Measurements from ENCODE around the gene NFATC2.
"Not testable (repeated sequence)": the region's sequence is repeated elsewhere in the genome, so short reads cannot be mapped to it uniquely, and the experiment has no call there.

Gene NFATC2

DNA sequence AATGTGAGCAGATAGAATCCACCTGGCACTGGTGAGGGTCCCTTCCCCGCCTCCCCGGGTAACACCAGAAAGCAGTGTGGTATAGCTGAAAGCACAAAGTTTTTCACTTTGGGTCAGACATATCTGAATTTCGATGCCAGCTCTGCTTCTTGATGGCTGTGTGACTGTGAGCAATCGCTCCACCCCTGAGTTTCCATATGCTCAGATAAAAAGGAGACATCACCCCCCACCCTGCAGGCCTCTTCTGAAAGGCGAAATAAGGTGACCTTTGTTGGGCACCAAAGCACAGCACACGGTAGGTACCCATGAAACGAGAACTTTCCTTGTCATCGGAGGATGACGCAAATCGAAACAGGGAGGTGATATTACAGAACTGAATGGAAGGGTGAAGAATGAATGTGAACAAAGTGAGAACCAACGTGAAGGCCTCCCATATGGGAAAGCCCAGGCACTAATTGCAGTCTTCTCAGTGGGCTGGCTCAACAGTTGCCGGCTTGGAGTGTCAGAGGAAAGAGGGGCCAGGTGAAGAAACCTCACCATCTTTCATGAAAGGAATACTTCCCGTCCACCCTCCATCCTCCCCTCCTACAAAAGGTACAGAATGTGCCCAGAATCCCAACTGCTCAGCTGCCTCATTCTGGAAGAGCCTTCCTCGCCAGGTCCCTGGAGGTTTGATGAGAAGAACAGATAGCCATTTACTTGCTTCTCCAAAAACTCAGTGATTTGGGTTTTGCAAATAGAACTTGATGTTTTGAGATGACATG lies 61.8 kb downstream of the NFATC2 start:
- POLR2A ChIA-PET = no interaction called here

GRCh38 chr20:51476106-51476505 lies 66.4 kb downstream of the NFATC2 start:
- POLR2A ChIA-PET = not testable (repeated sequence)

More for the DNA sequence above, 61.8 kb downstream of the NFATC2 start:
- no peak overlapping the region for H3K4me3 ChIP-seq (ENCODE audit: low read depth, low read length)
- H3K36me3 ChIP-seq (ENCODE audit: control insufficient read depth in 2 of 2, insufficient read depth in 1 of 2, low read length in 2 of 2) = no peaks in the 10 kb centered on the region
- no peaks in the 10 kb centered on the region for H3K9me3 ChIP-seq (ENCODE audit: control insufficient read depth, insufficient read depth, low read depth, low read length)
- TF ChIP-seq EGR2 (tag by site-specific recombination; IDR thresholded peaks at IDR 0.05; ENCODE audit: low read depth) (no peak), ZNF138 (tag by site-specific recombination; IDR thresholded peaks at IDR 0.05; ENCODE audit: borderline replicate concordance) (no peak), ZNF37A (tag by site-specific recombination; IDR thresholded peaks at IDR 0.05) (no peak), ZNF660 (tag by site-specific recombination; IDR thresholded peaks at IDR 0.05) (no peak), BCL6B (tag by site-specific recombination; IDR thresholded peaks at IDR 0.05) (no peak), ZNF366 (tag by site-specific recombination; conservative IDR thresholded peaks at IDR 0.05) (no peak), ZNF404 (tag by site-specific recombination; IDR thresholded peaks at IDR 0.05) (no peak), ZNF544 (tag by site-specific recombination; IDR thresholded peaks at IDR 0.05) (no peak), INSM2 (tag by site-specific recombination; IDR thresholded peaks at IDR 0.05) (no peak), ZNF19 (tag by site-specific recombination; IDR thresholded peaks at IDR 0.05; ENCODE audit: low read depth) (no peak), ZNF239 (tag by site-specific recombination; IDR thresholded peaks at IDR 0.05) (no peak), ZNF133 (tag by site-specific recombination; IDR thresholded peaks at IDR 0.05) (no peak), ZNF76 (tag by site-specific recombination; IDR thresholded peaks at IDR 0.05; ENCODE audit: borderline replicate concordance, low read depth) (no peak), ZNF114 (tag by site-specific recombination; IDR thresholded peaks at IDR 0.05) (no peak), ZNF513 (tag by site-specific recombination; IDR thresholded peaks at IDR 0.05) (no peak), SP2 (tag by site-specific recombination; IDR thresholded peaks at IDR 0.05) (no peak), ZBTB7A (tag by site-specific recombination; IDR thresholded peaks at IDR 0.05; ENCODE audit: low read depth) (no peak), ZNF354C (tag by site-specific recombination; IDR thresholded peaks at IDR 0.05; ENCODE audit: borderline replicate concordance, low read depth) (no peak), ZNF768 (tag by site-specific recombination; IDR thresholded peaks at IDR 0.05) (no peak), ZNF292 (tag by site-specific recombination; IDR thresholded peaks at IDR 0.05; ENCODE audit: borderline replicate concordance, low read depth) (no peak)
- CTCF ChIA-PET = no interaction called here
- no peaks in the 10 kb centered on the region for H3K4me1 ChIP-seq (ENCODE audit: control insufficient read depth, insufficient read depth, low read length)
- H3K27ac ChIP-seq (ENCODE audit: extremely low read depth, low read depth, low read length) = no peak overlapping the region

More at GRCh38 chr20:51476106-51476505, 66.4 kb downstream of the NFATC2 start:
- CTCF ChIA-PET = interaction anchor here (0.6 kb wide), 1 partner anchor 10 kb away, joined by 3 read pairs; no protein-coding TSS in a partner anchor
- H3K9me3 ChIP-seq (ENCODE audit: control insufficient read depth, insufficient read depth, low read depth, low read length); H3K4me1 ChIP-seq (ENCODE audit: control insufficient read depth, insufficient read depth, low read length); H3K4me3 ChIP-seq (ENCODE audit: low read depth, low read length); H3K27ac ChIP-seq (ENCODE audit: extremely low read depth, low read depth, low read length); H3K36me3 ChIP-seq (ENCODE audit: control insufficient read depth in 2 of 2, insufficient read depth in 1 of 2, low read length in 2 of 2): not testable (repeated sequence)

Data from HEK293 (cell line).